SU-DHL-6 (cell line): Measurements from ENCODE around the gene INPP4B.
"Not testable (repeated sequence)": the region's sequence is repeated elsewhere in the genome, so short reads cannot be mapped to it uniquely, and the experiment has no call there.

Source experiments
- H2AFZ ChIP-seq: fragments of 200-600 bp; sonication (generic); 2 replicates; pipeline ENCODE4 v1.6.1; 2014; ENCODE audit warnings: low read depth, mild to moderate bottlenecking, moderate library complexity, mixed read lengths, antibody characterized with exemption, low read length; ENCODE audit not compliant: severe bottlenecking
- H3F3A ChIP-seq: fragments of 200-600 bp; shearing (Covaris generic); 2 replicates; pipeline ENCODE4 v1.6.0; 2016; ENCODE audit warnings: antibody characterized with exemption, mild to moderate bottlenecking; ENCODE audit not compliant: insufficient read depth
- H3K27ac ChIP-seq: fragments of 200-600 bp; sonication (generic); 2 replicates; pipeline ENCODE4 v1.5.1; 2016; ENCODE audit warnings: low read depth, mild to moderate bottlenecking, low read length, moderate library complexity, mixed read lengths
- H3K27me3 ChIP-seq: fragments of 200-600 bp; sonication (generic), shearing (Covaris generic); 2 replicates; pipeline ENCODE4 v1.6.0; 2014; ENCODE audit warnings: mild to moderate bottlenecking, low read length
- H3K36me3 ChIP-seq: fragments of 200-600 bp; sonication (generic); 2 replicates; pipeline ENCODE4 v1.6.1; 2014; ENCODE audit warnings: mild to moderate bottlenecking, low read length, mixed read lengths
- H3K4me2 ChIP-seq: fragments of 300-600, 200-600 bp; shearing (Covaris generic), sonication (generic); 2 replicates; pipeline ENCODE4 v1.6.0; 2014; ENCODE audit warnings: low read length, low read depth, mild to moderate bottlenecking; ENCODE audit not compliant: poor library complexity, severe bottlenecking
- H3K4me3 ChIP-seq: fragments of 200-600 bp; sonication (generic); 2 replicates; pipeline ENCODE4 v1.5.1; 2014; ENCODE audit warnings: antibody characterized with exemption, low read length, mild to moderate bottlenecking, mixed read lengths; ENCODE audit not compliant: insufficient read depth, poor library complexity, severe bottlenecking
- H3K79me2 ChIP-seq: fragments of 200-600 bp; sonication (generic); 2 replicates; pipeline ENCODE4 v1.6.1; 2014; ENCODE audit warnings: mild to moderate bottlenecking, low read length, moderate library complexity; ENCODE audit not compliant: insufficient read depth
- H3K9ac ChIP-seq: fragments of 200-600 bp; sonication (generic); 2 replicates; pipeline ENCODE4 v1.7.0; 2014; ENCODE audit warnings: mild to moderate bottlenecking, low read length
- H3K9me2 ChIP-seq: fragments of 200-600 bp; sonication (generic); replicated peaks from 2 replicates; pipeline ENCODE4 v1.6.1; 2014; ENCODE audit warnings: low read length; ENCODE audit not compliant: insufficient read depth
- H3K9me3 ChIP-seq: fragments of 200-600 bp; sonication (generic); 2 replicates; pipeline ENCODE4 v1.6.1; 2014; ENCODE audit warnings: low read length, mixed read lengths; ENCODE audit not compliant: insufficient read depth
- H4K20me1 ChIP-seq: fragments of 200-600 bp; sonication (generic); 2 replicates; pipeline ENCODE4 v1.6.1; 2014; ENCODE audit warnings: low read depth, mild to moderate bottlenecking, antibody characterized with exemption, low read length, moderate library complexity, mixed read lengths
- EZH2phosphoT487 ChIP-seq: fragments of 200-600 bp; sonication (generic), shearing (Covaris generic); conservative IDR thresholded peaks from 2 replicates; pipeline ENCODE4 v1.6.1; 2018; ENCODE audit warnings: mild to moderate bottlenecking, antibody characterized with exemption, low read length, moderate library complexity, mixed read lengths
- TF ChIP-seq, protein P1 (sequence below): fragments of 200-600 bp; sonication (generic); IDR thresholded peaks from one replicate; pipeline ENCODE4 v1.5.1; 2017; ENCODE audit warnings: antibody characterized with exemption, mild to moderate bottlenecking, low read length, moderate library complexity; ENCODE audit not compliant: insufficient read depth, poor library complexity, severe bottlenecking

The INPP4B gene

GRCh38 chr4:142812091-142812490 lies 34.0 kb downstream of the INPP4B start:
- Histone ChIP-seq H3K4me2 (no peak overlapping the region), H2AFZ (no peak overlapping the region), H3K9ac (no peak overlapping the region), H4K20me1 (no peaks in the 10 kb centered on the region), H3K79me2 (no peaks in the 10 kb centered on the region), H3K36me3 (no peaks in the 10 kb centered on the region), H3K4me3 (no peak overlapping the region), H3F3A (no peaks in the 10 kb centered on the region), H3K9me2 (no peaks in the 10 kb centered on the region), H3K9me3 (no peaks in the 10 kb centered on the region), H3K27ac (no peak overlapping the region), H3K27me3 (no peaks in the 10 kb centered on the region)
- no peak for TF ChIP-seq EZH2phosphoT487
- TF ChIP-seq, protein P1, sequence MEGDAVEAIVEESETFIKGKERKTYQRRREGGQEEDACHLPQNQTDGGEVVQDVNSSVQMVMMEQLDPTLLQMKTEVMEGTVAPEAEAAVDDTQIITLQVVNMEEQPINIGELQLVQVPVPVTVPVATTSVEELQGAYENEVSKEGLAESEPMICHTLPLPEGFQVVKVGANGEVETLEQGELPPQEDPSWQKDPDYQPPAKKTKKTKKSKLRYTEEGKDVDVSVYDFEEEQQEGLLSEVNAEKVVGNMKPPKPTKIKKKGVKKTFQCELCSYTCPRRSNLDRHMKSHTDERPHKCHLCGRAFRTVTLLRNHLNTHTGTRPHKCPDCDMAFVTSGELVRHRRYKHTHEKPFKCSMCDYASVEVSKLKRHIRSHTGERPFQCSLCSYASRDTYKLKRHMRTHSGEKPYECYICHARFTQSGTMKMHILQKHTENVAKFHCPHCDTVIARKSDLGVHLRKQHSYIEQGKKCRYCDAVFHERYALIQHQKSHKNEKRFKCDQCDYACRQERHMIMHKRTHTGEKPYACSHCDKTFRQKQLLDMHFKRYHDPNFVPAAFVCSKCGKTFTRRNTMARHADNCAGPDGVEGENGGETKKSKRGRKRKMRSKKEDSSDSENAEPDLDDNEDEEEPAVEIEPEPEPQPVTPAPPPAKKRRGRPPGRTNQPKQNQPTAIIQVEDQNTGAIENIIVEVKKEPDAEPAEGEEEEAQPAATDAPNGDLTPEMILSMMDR: no peak

DNA sequence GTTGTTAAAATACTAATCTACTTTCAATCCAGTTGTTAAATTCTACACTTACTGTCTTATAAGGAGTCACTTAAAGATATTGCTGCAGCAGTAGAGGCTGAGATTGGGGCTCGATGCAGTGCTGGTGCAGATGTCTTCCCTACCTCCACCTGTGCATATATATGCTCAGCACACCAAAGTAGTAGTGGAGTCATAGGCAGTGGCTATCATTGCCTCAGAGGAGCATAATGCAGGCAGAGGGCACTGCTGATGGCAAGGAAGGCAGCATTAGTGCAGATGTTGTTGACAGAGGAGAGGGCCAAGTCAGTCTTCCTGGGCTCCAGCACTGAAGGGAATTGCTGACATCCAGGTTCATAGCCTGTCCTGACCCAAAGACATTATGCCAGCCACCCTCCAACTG lies 35.1 kb downstream of the INPP4B start:
- H2AFZ ChIP-seq: no peak overlapping the region
- H4K20me1 ChIP-seq: no peaks in the 10 kb centered on the region
- no peaks in the 10 kb centered on the region for H3K27me3 ChIP-seq
- H3F3A ChIP-seq: no peaks in the 10 kb centered on the region
- H3K27ac ChIP-seq: no peak overlapping the region
- H3K9me2 ChIP-seq: no peaks in the 10 kb centered on the region
- H3K9me3 ChIP-seq: no peaks in the 10 kb centered on the region
- no peak overlapping the region for H3K4me2 ChIP-seq
- H3K4me3 ChIP-seq: no peak overlapping the region
- no peak overlapping the region for H3K9ac ChIP-seq
- TF ChIP-seq, protein P1: no peak
- H3K79me2 ChIP-seq: no peaks in the 10 kb centered on the region
- H3K36me3 ChIP-seq: no peaks in the 10 kb centered on the region

GRCh38 chr4:142809559-142809958 lies 36.5 kb downstream of the INPP4B start:
- TF ChIP-seq, protein P1: no peak
- TF ChIP-seq EZH2phosphoT487: no peak

DNA sequence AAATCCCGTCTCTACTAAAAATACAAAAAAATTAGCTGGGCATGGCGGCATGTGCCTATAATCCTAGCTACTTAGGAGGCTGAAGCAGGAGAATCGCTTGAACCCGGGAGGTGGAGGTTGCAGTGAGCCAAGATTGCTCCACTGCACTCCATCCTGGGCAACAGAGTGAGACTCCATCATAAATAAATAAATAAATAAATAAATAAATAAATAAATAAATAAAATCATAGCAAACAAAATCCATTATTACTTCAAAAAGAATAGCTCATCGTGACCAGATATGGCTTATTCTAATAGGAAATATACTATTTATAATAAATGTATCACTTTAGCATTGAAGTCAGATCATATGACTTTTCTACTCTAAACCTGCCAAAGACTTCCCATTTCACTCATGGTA lies 42.2 kb downstream of the INPP4B start:
- H3K79me2 ChIP-seq, H2AFZ ChIP-seq, H3K27me3 ChIP-seq, H3K4me3 ChIP-seq, H3K9ac ChIP-seq, H4K20me1 ChIP-seq, H3K4me2 ChIP-seq, H3K9me3 ChIP-seq, H3K36me3 ChIP-seq, H3F3A ChIP-seq, H3K27ac ChIP-seq, H3K9me2 ChIP-seq: not testable (repeated sequence)

More at GRCh38 chr4:142809559-142809958, 36.5 kb downstream of the INPP4B start:
- no peak overlapping the region for H3K27ac ChIP-seq
- no peak overlapping the region for H3K4me3 ChIP-seq
- H3K27me3 ChIP-seq: no peaks in the 10 kb centered on the region
- H3K36me3 ChIP-seq: no peaks in the 10 kb centered on the region
- H3K9me3 ChIP-seq: no peaks in the 10 kb centered on the region
- H3F3A ChIP-seq: no peaks in the 10 kb centered on the region
- no peak overlapping the region for H2AFZ ChIP-seq
- H3K4me2 ChIP-seq: no peak overlapping the region
- no peaks in the 10 kb centered on the region for H4K20me1 ChIP-seq
- no peaks in the 10 kb centered on the region for H3K79me2 ChIP-seq
- H3K9me2 ChIP-seq: no peaks in the 10 kb centered on the region
- no peak overlapping the region for H3K9ac ChIP-seq
